ENCODE measurements around the gene METAP1. TPM values are rescaled to one million over a fixed set of nuclear protein-coding genes. Genes with fewer than 3 reads are reported as not detected.

Gene METAP1
- total RNA-seq, 1 experiment from 2014 or later: 63.5 TPM

DNA sequence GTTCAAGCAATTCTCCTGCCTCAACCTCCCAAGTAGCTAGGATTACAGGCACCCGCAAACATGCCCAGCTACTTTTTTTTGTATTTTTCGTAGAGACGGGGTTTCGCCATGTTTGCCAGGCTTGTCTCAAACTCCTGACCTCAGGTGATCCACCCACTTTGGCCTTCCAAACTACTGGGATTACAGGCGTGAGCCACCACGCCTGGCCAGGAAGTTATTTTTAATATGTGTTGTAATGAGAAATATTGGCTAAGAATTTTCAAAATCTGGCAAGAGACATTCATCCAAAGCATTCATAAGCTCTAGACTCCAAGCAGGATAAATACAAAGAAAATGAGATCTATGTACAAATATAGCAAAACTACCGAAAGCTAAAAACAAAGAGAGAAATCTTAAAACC, 18.0 kb upstream of the METAP1 start:
- Histone ChIP-seq H3K23ac (ENCODE audit: insufficient read length, low read depth, low read length) (no peak overlapping the region), H3K9me3 (ENCODE audit: control insufficient read depth, low read depth, low read length) (no peaks in the 10 kb centered on the region), H2BK120ac (ENCODE audit: low read depth, low read length, poor library complexity, severe bottlenecking) (no peak overlapping the region), H4K91ac (ENCODE audit: insufficient read length, low read depth, low read length) (no peak overlapping the region), H3K79me1 (ENCODE audit: insufficient read depth, low read depth, low read length, poor library complexity, severe bottlenecking) (no peaks in the 10 kb centered on the region), H3K4me2 (ENCODE audit: insufficient read depth, insufficient read length, low read length) (no peak overlapping the region), H3K27me3 (ENCODE audit: insufficient read depth, low read length) (no peaks in the 10 kb centered on the region), H2BK12ac (ENCODE audit: insufficient read length, low read depth, low read length) (no peak overlapping the region), H3K56ac (ENCODE audit: insufficient read length, low read depth, low read length) (no peak overlapping the region), H3K23me2 (ENCODE audit: insufficient read length, low read depth, low read length, poor library complexity, severe bottlenecking) (no peaks in the 10 kb centered on the region), H3T11ph (ENCODE audit: low read length) (no peak overlapping the region), H2AFZ (ENCODE audit: low read length) (no peak overlapping the region), H2AK5ac (ENCODE audit: insufficient read length, low read length) (no peak overlapping the region), H3K4me1 (ENCODE audit: insufficient read depth, low read length) (no peaks in the 10 kb centered on the region), H2BK5ac (ENCODE audit: insufficient read length, low read length) (no peak overlapping the region), H2BK15ac (ENCODE audit: low read depth, low read length) (no peak overlapping the region), H3K4ac (ENCODE audit: low read depth, low read length) (no peak overlapping the region), H4K5ac (ENCODE audit: insufficient read length, low read depth, low read length) (no peak overlapping the region), H3K27ac (ENCODE audit: insufficient read length, low read depth, low read length) (no peak overlapping the region), H3K18ac (ENCODE audit: insufficient read length, low read depth, low read length) (no peak overlapping the region), H4K20me1 (ENCODE audit: control insufficient read depth, insufficient read depth, insufficient read length) (no peaks in the 10 kb centered on the region), H4K8ac (replicated peaks; ENCODE audit: insufficient read length, low read depth, low read length) (no peak overlapping the region), H3K14ac (ENCODE audit: insufficient read depth, low read length) (no peak overlapping the region), H3K79me2 (ENCODE audit: insufficient read depth, low read length) (no peaks in the 10 kb centered on the region), H3K9ac (ENCODE audit: extremely low read depth, insufficient read length, low read length) (no peak overlapping the region), H2BK20ac (ENCODE audit: low read depth, low read length, poor library complexity, severe bottlenecking) (no peak overlapping the region)
- Mint-ChIP-seq H3K4me3 (no peak overlapping the region), H3K27me3 (ENCODE audit: low read depth) (no peaks in the 10 kb centered on the region), H3K27ac (no peak overlapping the region), H3K4me1 (no peaks in the 10 kb centered on the region), H3K36me3 (ENCODE audit: insufficient read depth in 1 of 3, low read depth in 3 of 3) (no peaks in the 10 kb centered on the region), H3K9me3 (no peaks in the 10 kb centered on the region)
- TF ChIP-seq, protein P1, sequence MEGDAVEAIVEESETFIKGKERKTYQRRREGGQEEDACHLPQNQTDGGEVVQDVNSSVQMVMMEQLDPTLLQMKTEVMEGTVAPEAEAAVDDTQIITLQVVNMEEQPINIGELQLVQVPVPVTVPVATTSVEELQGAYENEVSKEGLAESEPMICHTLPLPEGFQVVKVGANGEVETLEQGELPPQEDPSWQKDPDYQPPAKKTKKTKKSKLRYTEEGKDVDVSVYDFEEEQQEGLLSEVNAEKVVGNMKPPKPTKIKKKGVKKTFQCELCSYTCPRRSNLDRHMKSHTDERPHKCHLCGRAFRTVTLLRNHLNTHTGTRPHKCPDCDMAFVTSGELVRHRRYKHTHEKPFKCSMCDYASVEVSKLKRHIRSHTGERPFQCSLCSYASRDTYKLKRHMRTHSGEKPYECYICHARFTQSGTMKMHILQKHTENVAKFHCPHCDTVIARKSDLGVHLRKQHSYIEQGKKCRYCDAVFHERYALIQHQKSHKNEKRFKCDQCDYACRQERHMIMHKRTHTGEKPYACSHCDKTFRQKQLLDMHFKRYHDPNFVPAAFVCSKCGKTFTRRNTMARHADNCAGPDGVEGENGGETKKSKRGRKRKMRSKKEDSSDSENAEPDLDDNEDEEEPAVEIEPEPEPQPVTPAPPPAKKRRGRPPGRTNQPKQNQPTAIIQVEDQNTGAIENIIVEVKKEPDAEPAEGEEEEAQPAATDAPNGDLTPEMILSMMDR (conservative IDR thresholded peaks at IDR 0.05): no peak
- no peak for DNase-seq
- no CpG with 5 or more reads among the region's 7 CpGs for WGBS (ENCODE audit: extremely low coverage, insufficient read length, low lambda C conversion rate)
